ENCODE measurements around the gene GPC5. TPM values are rescaled to one million over a fixed set of nuclear protein-coding genes. Genes with fewer than 3 reads are reported as not detected.

The GPC5 gene
- total RNA-seq, 1 experiment from 2014 or later: 0.15 TPM

GRCh38 chr13:91664039-91664438 is 265.6 kb downstream of the GPC5 start:
- Histone ChIP-seq H3K56ac (ENCODE audit: insufficient read length, low read depth, low read length) (no peak overlapping the region), H2BK20ac (ENCODE audit: low read depth, low read length, poor library complexity, severe bottlenecking) (no peak overlapping the region), H3K4me1 (ENCODE audit: insufficient read depth, low read length) (no peaks in the 10 kb centered on the region), H3K27ac (ENCODE audit: insufficient read length, low read depth, low read length) (no peak overlapping the region), H3K18ac (ENCODE audit: insufficient read length, low read depth, low read length) (no peak overlapping the region), H4K91ac (ENCODE audit: insufficient read length, low read depth, low read length) (no peak overlapping the region), H4K5ac (ENCODE audit: insufficient read length, low read depth, low read length) (no peak overlapping the region), H2BK5ac (ENCODE audit: insufficient read length, low read length) (no peak overlapping the region), H4K8ac (replicated peaks; ENCODE audit: insufficient read length, low read depth, low read length) (no peak overlapping the region), H3K23me2 (ENCODE audit: insufficient read length, low read depth, low read length, poor library complexity, severe bottlenecking) (no peaks in the 10 kb centered on the region), H3K23ac (ENCODE audit: insufficient read length, low read depth, low read length) (no peak overlapping the region), H3T11ph (ENCODE audit: low read length) (no peak overlapping the region), H3K9me3 (ENCODE audit: control insufficient read depth, low read depth, low read length) (no peaks in the 10 kb centered on the region), H3K9ac (ENCODE audit: extremely low read depth, insufficient read length, low read length) (no peak overlapping the region), H3K14ac (ENCODE audit: insufficient read depth, low read length) (no peak overlapping the region), H3K4me2 (ENCODE audit: insufficient read depth, insufficient read length, low read length) (no peak overlapping the region), H2BK120ac (ENCODE audit: low read depth, low read length, poor library complexity, severe bottlenecking) (no peak overlapping the region), H2BK12ac (ENCODE audit: insufficient read length, low read depth, low read length) (no peak overlapping the region), H2BK15ac (ENCODE audit: low read depth, low read length) (no peak overlapping the region), H3K4ac (ENCODE audit: low read depth, low read length) (no peak overlapping the region), H3K79me1 (ENCODE audit: insufficient read depth, low read depth, low read length, poor library complexity, severe bottlenecking) (no peaks in the 10 kb centered on the region), H3K79me2 (ENCODE audit: insufficient read depth, low read length) (no peaks in the 10 kb centered on the region), H4K20me1 (ENCODE audit: control insufficient read depth, insufficient read depth, insufficient read length) (no peaks in the 10 kb centered on the region), H2AK5ac (ENCODE audit: insufficient read length, low read length) (no peak overlapping the region), H3K27me3 (ENCODE audit: insufficient read depth, low read length) (no peaks in the 10 kb centered on the region), H2AFZ (ENCODE audit: low read length) (no peak overlapping the region)
- no peaks in the 10 kb centered on the region for H3K9me3 Mint-ChIP-seq
- no peak overlapping the region for H3K27ac Mint-ChIP-seq
- no CpG with 5 or more reads among the region's 3 CpGs for WGBS (ENCODE audit: extremely low coverage, insufficient read length, low lambda C conversion rate)
- no peaks in the 10 kb centered on the region for H3K27me3 Mint-ChIP-seq (ENCODE audit: low read depth)
- DNase-seq: no peak
- H3K4me3 Mint-ChIP-seq: no peak overlapping the region
- H3K4me1 Mint-ChIP-seq: no peaks in the 10 kb centered on the region
- H3K36me3 Mint-ChIP-seq (ENCODE audit: insufficient read depth in 1 of 3, low read depth in 3 of 3): no peaks in the 10 kb centered on the region
- no peak for TF ChIP-seq CTCF (conservative IDR thresholded peaks at IDR 0.05)

All from H9 (cell line).